ENCODE results near the gene KDM5C. TPM values are rescaled to one million over a fixed set of nuclear protein-coding genes. Genes with fewer than 3 reads are reported as not detected.

KDM5C gene
- total and polyA plus RNA-seq, 4 donors, result 36.1 to 112 (median 78.5) TPM

GRCh38 chrX:53211391-53211978 lies 13.5 kb downstream of the KDM5C start:
- Histone ChIP-seq H3K27ac (ENCODE audit: low read depth in 1 of 2, low read length in 1 of 2) (no peak overlapping the region), H3K9me3 (ENCODE audit: control insufficient read depth in 4 of 4, insufficient read depth in 3 of 4, low read length in 3 of 4) (no peaks in the 10 kb centered on the region), H3K4me1 (ENCODE audit: control insufficient read depth in 5 of 5, insufficient read depth in 5 of 5, low read length in 5 of 5) (no peaks in the 10 kb centered on the region), H3K27me3 (ENCODE audit: control insufficient read depth in 3 of 3, insufficient read depth in 3 of 3, low read length in 2 of 3) (no peaks in the 10 kb centered on the region), H3K4me3 (no peak overlapping the region), H3K36me3 (ENCODE audit: control insufficient read depth in 4 of 4, insufficient read depth in 4 of 4, low read length in 4 of 4) (peaks cover 35 to 71% (median 58%) of the 10 kb centered on the region in 4 donors), H3K9ac (ENCODE audit: insufficient read depth in 1 of 2, low read length in 2 of 2) (no peak overlapping the region)
- DNase-seq (no peak), ATAC-seq (ENCODE audit: insufficient read depth, low FRiP score) (no peak)
- 93 to 95% methylated on average over 9 of the region's 9 CpGs for WGBS, 2 donors
- TF ChIP-seq CTCF (IDR thresholded peaks at IDR 0.05; ENCODE audit: control extremely low read depth, extremely low read depth), result no peak

- H3K27ac ChIP-seq (ENCODE audit: low read depth in 1 of 2, low read length in 1 of 2), result no peak overlapping the region
- H3K9me3 ChIP-seq (ENCODE audit: control insufficient read depth in 4 of 4, insufficient read depth in 3 of 4, low read length in 3 of 4), result peaks cover 0 to 2% (median 0%) of the 10 kb centered on the region in 4 donors
- no peaks in the 10 kb centered on the region for H3K27me3 ChIP-seq (ENCODE audit: control insufficient read depth in 3 of 3, insufficient read depth in 3 of 3, low read length in 2 of 3)
- no peaks in the 10 kb centered on the region for H3K4me1 ChIP-seq (ENCODE audit: control insufficient read depth in 5 of 5, insufficient read depth in 5 of 5, low read length in 5 of 5)
- H3K36me3 ChIP-seq (ENCODE audit: control insufficient read depth in 4 of 4, insufficient read depth in 4 of 4, low read length in 4 of 4), result peaks cover 18 to 77% (median 66%) of the 10 kb centered on the region in 4 donors
- no peak overlapping the region for H3K9ac ChIP-seq (ENCODE audit: insufficient read depth in 1 of 2, low read length in 2 of 2)
- H3K4me3 ChIP-seq, result no peak overlapping the region
- WGBS, 2 donors, result 94 to 96% methylated on average over 11 to 12 of the region's 12 CpGs
- DNase-seq (no peak), ATAC-seq (ENCODE audit: insufficient read depth, low FRiP score) (no peak)
- TF ChIP-seq CTCF (IDR thresholded peaks at IDR 0.05; ENCODE audit: control extremely low read depth, extremely low read depth), result no peak
These were observed 28.3 kb downstream of the KDM5C start for GRCh38 chrX:53196678-53197077.

- Histone ChIP-seq H3K27ac (ENCODE audit: low read depth in 1 of 2, low read length in 1 of 2) (no peak overlapping the region), H3K4me1 (ENCODE audit: control insufficient read depth in 5 of 5, insufficient read depth in 5 of 5, low read length in 5 of 5) (no peaks in the 10 kb centered on the region), H3K27me3 (ENCODE audit: control insufficient read depth in 3 of 3, insufficient read depth in 3 of 3, low read length in 2 of 3) (no peaks in the 10 kb centered on the region), H3K4me3 (no peak overlapping the region), H3K36me3 (ENCODE audit: control insufficient read depth in 4 of 4, insufficient read depth in 4 of 4, low read length in 4 of 4) (peaks cover 15 to 71% (median 54%) of the 10 kb centered on the region in 4 donors), H3K9ac (ENCODE audit: insufficient read depth in 1 of 2, low read length in 2 of 2) (no peak overlapping the region), H3K9me3 (ENCODE audit: control insufficient read depth in 4 of 4, insufficient read depth in 3 of 4, low read length in 3 of 4) (no peaks in the 10 kb centered on the region)
- no peak for TF ChIP-seq CTCF (IDR thresholded peaks at IDR 0.05; ENCODE audit: control extremely low read depth, extremely low read depth)
- 83 to 94% methylated on average over 2 of the region's 2 CpGs for WGBS, 2 donors
- no peak for ATAC-seq (ENCODE audit: insufficient read depth, low FRiP score)
- DNase-seq, result no peak
These were observed 29.6 kb downstream of the KDM5C start for GRCh38 chrX:53195401-53195800.

- 98 to 100% methylated on average over 9 to 16 of the region's 16 CpGs for WGBS, 2 donors
- H3K27me3 ChIP-seq (ENCODE audit: control insufficient read depth in 3 of 3, insufficient read depth in 3 of 3, low read length in 2 of 3), result no peaks in the 10 kb centered on the region
- peaks cover 0 to 2% (median 0%) of the 10 kb centered on the region in 4 donors for H3K9me3 ChIP-seq (ENCODE audit: control insufficient read depth in 4 of 4, insufficient read depth in 3 of 4, low read length in 3 of 4)
- H3K4me1 ChIP-seq (ENCODE audit: control insufficient read depth in 5 of 5, insufficient read depth in 5 of 5, low read length in 5 of 5), result no peaks in the 10 kb centered on the region
- H3K27ac ChIP-seq (ENCODE audit: low read depth in 1 of 2, low read length in 1 of 2), result no peak overlapping the region
- ATAC-seq (ENCODE audit: insufficient read depth, low FRiP score) (no peak), DNase-seq (no peak)
- no peak for TF ChIP-seq CTCF (IDR thresholded peaks at IDR 0.05; ENCODE audit: control extremely low read depth, extremely low read depth)
- H3K9ac ChIP-seq (ENCODE audit: insufficient read depth in 1 of 2, low read length in 2 of 2), result no peak overlapping the region
- H3K36me3 ChIP-seq (ENCODE audit: control insufficient read depth in 4 of 4, insufficient read depth in 4 of 4, low read length in 4 of 4), result peaks cover 13 to 74% (median 47%) of the 10 kb centered on the region in 4 donors
- no peak overlapping the region for H3K4me3 ChIP-seq
These were observed 30.7 kb downstream of the KDM5C start for GRCh38 chrX:53194308-53194707.

All from lung (tissue), 12 donors.